Thyroid gland (tissue), 4 donors: Measurements from ENCODE around the gene GRN.

ENCODE experiments used
- POLR2A ChIP-seq, 2 donors: fragments of 450-650 bp; IDR thresholded peaks; one replicate each; pipeline ENCODE4 v1.6.1; 2017; ENCODE audit warnings: antibody characterized with exemption in 2 of 2, mild to moderate bottlenecking in 2 of 2, moderate library complexity in 1 of 2
- TF ChIP-seq, protein P1 (sequence below), 6 experiments: fragments of 200-600 bp in 3 of 6; fragments of 450-650 bp in 3 of 6; sonication (generic) in 3 of 6; IDR thresholded peaks; one replicate each; pipeline ENCODE4 v1.5.1; 2016 to 2019; ENCODE audit warnings: antibody characterized with exemption in 6 of 6, mild to moderate bottlenecking in 2 of 6, inconsistent platforms in 1 of 6, moderate library complexity in 1 of 6

DNA sequence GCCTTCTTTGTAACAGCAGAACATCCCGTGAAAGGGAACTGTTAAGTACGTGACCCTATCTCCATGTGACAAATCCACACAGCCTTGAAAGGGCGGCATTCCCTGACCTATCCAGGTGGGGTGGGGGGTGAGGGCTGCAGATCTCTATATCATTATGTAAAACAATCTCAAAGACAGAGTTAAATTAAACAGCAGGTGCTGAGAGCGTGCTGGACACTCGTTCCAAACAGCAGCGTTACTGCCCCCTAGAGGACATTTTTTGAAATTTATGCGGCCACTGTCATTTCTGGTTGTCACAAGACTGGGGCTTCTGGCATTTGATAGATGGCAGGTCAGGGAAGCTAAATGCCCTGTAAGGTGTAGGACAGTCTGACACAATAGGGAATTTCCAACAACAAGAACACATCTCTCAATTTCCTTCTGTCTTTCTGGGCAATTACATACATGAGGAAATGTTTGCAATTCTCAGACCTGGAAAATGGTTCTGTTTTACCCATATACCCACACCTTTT, 13.8 kb upstream of the GRN start:
- no peak for TF ChIP-seq POLR2A (IDR thresholded peaks at IDR 0.05)
- TF ChIP-seq, protein P1, sequence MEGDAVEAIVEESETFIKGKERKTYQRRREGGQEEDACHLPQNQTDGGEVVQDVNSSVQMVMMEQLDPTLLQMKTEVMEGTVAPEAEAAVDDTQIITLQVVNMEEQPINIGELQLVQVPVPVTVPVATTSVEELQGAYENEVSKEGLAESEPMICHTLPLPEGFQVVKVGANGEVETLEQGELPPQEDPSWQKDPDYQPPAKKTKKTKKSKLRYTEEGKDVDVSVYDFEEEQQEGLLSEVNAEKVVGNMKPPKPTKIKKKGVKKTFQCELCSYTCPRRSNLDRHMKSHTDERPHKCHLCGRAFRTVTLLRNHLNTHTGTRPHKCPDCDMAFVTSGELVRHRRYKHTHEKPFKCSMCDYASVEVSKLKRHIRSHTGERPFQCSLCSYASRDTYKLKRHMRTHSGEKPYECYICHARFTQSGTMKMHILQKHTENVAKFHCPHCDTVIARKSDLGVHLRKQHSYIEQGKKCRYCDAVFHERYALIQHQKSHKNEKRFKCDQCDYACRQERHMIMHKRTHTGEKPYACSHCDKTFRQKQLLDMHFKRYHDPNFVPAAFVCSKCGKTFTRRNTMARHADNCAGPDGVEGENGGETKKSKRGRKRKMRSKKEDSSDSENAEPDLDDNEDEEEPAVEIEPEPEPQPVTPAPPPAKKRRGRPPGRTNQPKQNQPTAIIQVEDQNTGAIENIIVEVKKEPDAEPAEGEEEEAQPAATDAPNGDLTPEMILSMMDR (IDR thresholded peaks at IDR 0.05) = peak; percentile 65 to 78 (median 76)
